GM23338 (cell line): ENCODE measurements around the gene FURIN. TPM values are rescaled to one million over a fixed set of nuclear protein-coding genes. Genes with fewer than 3 reads are reported as not detected.

Source experiments
- ATAC-seq: fragments of 200-7000 bp; cut with Tn5 transposase; 3 replicates; pipeline ENCODE4 v1.9.1; 2020
- DNase-seq: peaks from one replicate; pipeline ENCODE4 v3.0.0-alpha.2; 2015; ENCODE audit warnings: low spot score
- H2AFZ ChIP-seq: fragments of 200-600 bp; sonication (generic); 2 replicates; pipeline ENCODE4 v1.8.0; 2016; ENCODE audit warnings: antibody characterized with exemption, mild to moderate bottlenecking, moderate library complexity
- H3F3A ChIP-seq: fragments of 200-600 bp; sonication (generic); replicated peaks from 2 replicates; pipeline ENCODE4 v1.8.0; 2017; ENCODE audit warnings: antibody characterized with exemption, mixed run types, low read depth
- H3K27ac ChIP-seq: fragments of 200-600 bp; sonication (generic); 2 replicates; pipeline ENCODE4 v1.6.1; 2016; ENCODE audit warnings: low read depth
- H3K27me3 ChIP-seq: fragments of 200-600 bp; sonication (generic); 2 replicates; pipeline ENCODE4 v1.8.0; 2016; ENCODE audit warnings: mild to moderate bottlenecking, mixed run types, moderate library complexity; ENCODE audit not compliant: insufficient read depth
- H3K36me3 ChIP-seq: fragments of 200-600 bp; sonication (generic); 2 replicates; pipeline ENCODE4 v1.8.0; 2016; ENCODE audit warnings: mild to moderate bottlenecking; ENCODE audit not compliant: insufficient read depth
- H3K4me1 ChIP-seq: fragments of 200-600 bp; sonication (generic); 2 replicates; pipeline ENCODE4 v1.8.0; 2016; ENCODE audit warnings: mild to moderate bottlenecking, moderate library complexity; ENCODE audit not compliant: insufficient read depth
- H3K4me2 ChIP-seq: fragments of 200-600 bp; sonication (generic); 2 replicates; pipeline ENCODE4 v1.7.1; 2017; ENCODE audit warnings: mixed run types
- H3K4me3 ChIP-seq: fragments of 200-600 bp; sonication (generic); 2 replicates; pipeline ENCODE4 v1.6.1; 2016; ENCODE audit warnings: mixed run types
- H3K79me2 ChIP-seq: fragments of 200-600 bp; sonication (generic); replicated peaks from 2 replicates; pipeline ENCODE4 v1.8.0; 2017; ENCODE audit warnings: mild to moderate bottlenecking; ENCODE audit not compliant: insufficient read depth
- H3K9me2 ChIP-seq: fragments of 200-600 bp; sonication (generic); 2 replicates; pipeline ENCODE4 v1.8.0; 2017; ENCODE audit not compliant: insufficient read depth
- H4K20me1 ChIP-seq: fragments of 200-600 bp; sonication (generic); replicated peaks from 2 replicates; pipeline ENCODE4 v1.8.0; 2017; ENCODE audit warnings: mild to moderate bottlenecking; ENCODE audit not compliant: insufficient read depth
- H3K27ac Mint-ChIP-seq: 2 replicates; pipeline ENCODE4 v1.8.0; 2020; ENCODE audit warnings: inconsistent platforms, mild to moderate bottlenecking, moderate library complexity, mixed read lengths
- H3K27me3 Mint-ChIP-seq: 3 replicates; pipeline ENCODE4 v1.8.0; 2022; ENCODE audit warnings: low read depth, mild to moderate bottlenecking, moderate library complexity, mixed read lengths, inconsistent platforms; ENCODE audit not compliant: insufficient read depth, poor library complexity
- H3K36me3 Mint-ChIP-seq: 3 replicates; pipeline ENCODE4 v1.8.0; 2021; ENCODE audit warnings: low read depth, mild to moderate bottlenecking, inconsistent platforms, moderate library complexity, mixed read lengths
- H3K4me1 Mint-ChIP-seq: 3 replicates; pipeline ENCODE4 v1.8.0; 2020; ENCODE audit warnings: mild to moderate bottlenecking, inconsistent platforms, mixed read lengths
- H3K4me3 Mint-ChIP-seq: 3 replicates; pipeline ENCODE4 v1.8.0; 2021; ENCODE audit warnings: moderate library complexity, mild to moderate bottlenecking, inconsistent platforms, mixed read lengths
- H3K9me3 Mint-ChIP-seq: 3 replicates; pipeline ENCODE4 v1.8.0; 2020; ENCODE audit warnings: moderate library complexity, mild to moderate bottlenecking, inconsistent platforms, mixed read lengths
- CREB1 ChIP-seq: fragments of 250-450 bp; sonication (Bioruptor Pico); IDR thresholded peaks from 2 replicates; pipeline ENCODE4 v1.5.0; 2020; ENCODE audit warnings: low read depth, mild to moderate bottlenecking, moderate library complexity
- CTCF ChIP-seq, 2 experiments: fragments of 200-600 bp in 1 of 2; sonication (generic) in 1 of 2; conservative IDR thresholded peaks; 2 replicates each; pipeline versions ENCODE4 v1.5.1 to v1.6.1; 2016 to 2017; ENCODE audit warnings: antibody characterized with exemption in 2 of 2, low read depth in 2 of 2, mild to moderate bottlenecking in 2 of 2, moderate library complexity in 1 of 2
- ETS1 ChIP-seq: IDR thresholded peaks from 2 replicates; pipeline ENCODE4 v1.6.1; 2016; ENCODE audit warnings: antibody characterized with exemption
- EZH2 ChIP-seq: fragments of 200-600 bp; sonication (generic); IDR thresholded peaks from one replicate; pipeline ENCODE4 v1.8.0; 2017; ENCODE audit warnings: antibody characterized with exemption, mild to moderate bottlenecking, low read depth; ENCODE audit not compliant: unreplicated experiment
- EZH2phosphoT487 ChIP-seq: fragments of 200-600 bp; sonication (generic); IDR thresholded peaks from one replicate; pipeline ENCODE4 v1.8.1; 2018; ENCODE audit warnings: antibody characterized with exemption; ENCODE audit not compliant: unreplicated experiment
- JUNB ChIP-seq: IDR thresholded peaks from one replicate; pipeline ENCODE4 v1.6.1; 2016; ENCODE audit warnings: antibody characterized with exemption; ENCODE audit not compliant: unreplicated experiment
- NANOG ChIP-seq: IDR thresholded peaks from 2 replicates; pipeline ENCODE4 v1.6.1; 2016; ENCODE audit warnings: antibody characterized with exemption, borderline replicate concordance
- POLR2AphosphoS5 ChIP-seq: IDR thresholded peaks from 2 replicates; pipeline ENCODE4 v1.6.1; 2016; ENCODE audit warnings: antibody characterized with exemption, low read depth
- REST ChIP-seq: IDR thresholded peaks from one replicate; pipeline ENCODE4 v1.6.1; 2018; ENCODE audit warnings: antibody characterized with exemption; ENCODE audit not compliant: unreplicated experiment
- STAT1 ChIP-seq: IDR thresholded peaks from one replicate; pipeline ENCODE4 v1.6.1; 2016; ENCODE audit warnings: antibody characterized with exemption; ENCODE audit not compliant: unreplicated experiment
- ZNF114 ChIP-seq: fragments of 250-450 bp; sonication (Bioruptor Pico); IDR thresholded peaks from 2 replicates; pipeline ENCODE4 v1.5.0; 2020; ENCODE audit warnings: mild to moderate bottlenecking, moderate library complexity
- ZNF331 ChIP-seq: fragments of 250-450 bp; sonication (Bioruptor Pico); IDR thresholded peaks from 2 replicates; pipeline ENCODE4 v1.5.0; 2020; ENCODE audit warnings: low read depth, mild to moderate bottlenecking, moderate library complexity
- ZNF462 ChIP-seq: fragments of 250-450 bp; sonication (Bioruptor Pico); IDR thresholded peaks from 2 replicates; pipeline ENCODE4 v1.5.0; 2020; ENCODE audit warnings: mild to moderate bottlenecking, moderate library complexity
- polyA plus RNA-seq: library from polyadenylated mRNA; unstranded; fragments of >200 nt; fragmentation: Nextera tagmentation; extraction: Ambion mirVana; gene quantifications from 2 replicates; pipeline ENCODE4 v1.2.1, GENCODE V29; 2016
- total RNA-seq: library from RNA; depleted of rRNA; stranded (reverse); fragments of >200 nt; shearing (Covaris generic); gene quantifications from 2 replicates; pipeline ENCODE4 v1.2.3, GENCODE V29; 2014

Gene FURIN
- total and polyA plus RNA-seq, 2 experiments from 2014 or later: 6.3 to 20.9 TPM

- peaks cover 23% of the 10 kb centered on the region for H3K4me1 ChIP-seq
- no peaks in the 10 kb centered on the region for H3K27me3 ChIP-seq
- H3K27ac ChIP-seq: no peak overlapping the region
- H4K20me1 ChIP-seq: no peaks in the 10 kb centered on the region
- no peaks in the 10 kb centered on the region; the same call in 1 of the 2 replicates for H3F3A ChIP-seq
- TF ChIP-seq ZNF331 (CRISPR knock-in tag): no peak
- no peak for TF ChIP-seq CTCF (conservative IDR thresholded peaks at IDR 0.05; ENCODE audit: low read depth in 2 of 2)
- no peak for TF ChIP-seq CREB1 (CRISPR knock-in tag)
- TF ChIP-seq REST: no peak
- TF ChIP-seq ZNF462 (CRISPR knock-in tag): no peak
- no peak for TF ChIP-seq STAT1
- TF ChIP-seq EZH2: no peak
- no peak for TF ChIP-seq NANOG
- TF ChIP-seq POLR2AphosphoS5: no peak
- no peak for TF ChIP-seq ETS1
- no peak for TF ChIP-seq EZH2phosphoT487
- no peak for TF ChIP-seq ZNF114
- no peak for TF ChIP-seq JUNB
- Mint-ChIP-seq H3K27ac (no peak overlapping the region), H3K36me3 (peaks cover 26% of the 10 kb centered on the region), H3K4me1 (peaks cover 27% of the 10 kb centered on the region), H3K9me3 (no peaks in the 10 kb centered on the region), H3K4me3 (no peak overlapping the region), H3K27me3 (peaks cover 4% of the 10 kb centered on the region)
- H3K4me2 ChIP-seq: no peak overlapping the region
- H3K36me3 ChIP-seq: no peaks in the 10 kb centered on the region; the same call in 1 of the 2 replicates
- H2AFZ ChIP-seq: no peak overlapping the region
- no peak overlapping the region for H3K4me3 ChIP-seq
- ATAC-seq (no peak), DNase-seq (no peak)
- no peaks in the 10 kb centered on the region for H3K9me2 ChIP-seq
- peaks cover 22% of the 10 kb centered on the region for H3K79me2 ChIP-seq
Observed at GRCh38 chr15:90876046-90876445, 7.7 kb downstream of the FURIN start.
